IPS-20b (cell line): ENCODE measurements around the gene SHROOM4.

ENCODE experiments used
- H3K27ac ChIP-seq: one replicate; pipeline ENCODE4 v1.5.1; 2013; ENCODE audit warnings: low read length
- H3K27me3 ChIP-seq: 2 replicates; pipeline ENCODE4 v1.6.1; 2013; ENCODE audit warnings: mild to moderate bottlenecking, low read length, inconsistent platforms; ENCODE audit not compliant: insufficient read depth
- H3K36me3 ChIP-seq: 2 replicates; pipeline ENCODE4 v1.6.1; 2013; ENCODE audit warnings: low read depth, mild to moderate bottlenecking, inconsistent platforms, low read length, moderate library complexity; ENCODE audit not compliant: insufficient read depth
- H3K4me1 ChIP-seq: 2 replicates; pipeline ENCODE4 v1.6.1; 2013; ENCODE audit warnings: mild to moderate bottlenecking, control low read depth, inconsistent platforms, low read length, moderate library complexity; ENCODE audit not compliant: insufficient read depth
- H3K4me3 ChIP-seq: 2 replicates; pipeline ENCODE4 v1.5.1; 2013; ENCODE audit warnings: mild to moderate bottlenecking, low read length, inconsistent platforms
- H3K9ac ChIP-seq: 2 replicates; pipeline ENCODE4 v1.6.1; 2013; ENCODE audit warnings: low read depth, mild to moderate bottlenecking, inconsistent platforms, low read length, moderate library complexity
- H3K9me3 ChIP-seq: 2 replicates; pipeline ENCODE4 v1.6.1; 2013; ENCODE audit warnings: mild to moderate bottlenecking, low read depth, low read length, inconsistent platforms; ENCODE audit not compliant: insufficient read depth

SHROOM4 gene

GRCh38 chrX:50815120-50815519 is 1.1 kb upstream of the SHROOM4 start:
- Histone ChIP-seq H3K27ac (no peak overlapping the region), H3K4me3 (no peak overlapping the region)

GRCh38 chrX:50814701-50815100 is 707 bp upstream of the SHROOM4 start:
- H3K9me3 ChIP-seq = no peaks in the 10 kb centered on the region
- no peak overlapping the region for H3K27ac ChIP-seq
- peaks cover 4% of the 10 kb centered on the region; the same call in 1 of the 2 replicates for H3K4me1 ChIP-seq
- H3K27me3 ChIP-seq = no peaks in the 10 kb centered on the region; the same call in 1 of the 2 replicates
- no peaks in the 10 kb centered on the region for H3K36me3 ChIP-seq
- H3K4me3 ChIP-seq = peak overlapping the region; percentile 76
- peak overlapping the region; percentile 58; the same call in 1 of the 2 replicates for H3K9ac ChIP-seq

More at GRCh38 chrX:50815120-50815519, 1.1 kb upstream of the SHROOM4 start:
- H3K27me3 ChIP-seq = no peaks in the 10 kb centered on the region; the same call in 1 of the 2 replicates
- no peaks in the 10 kb centered on the region for H3K36me3 ChIP-seq
- H3K9ac ChIP-seq = no peak overlapping the region
- peaks cover 4% of the 10 kb centered on the region; the same call in 1 of the 2 replicates for H3K4me1 ChIP-seq
- H3K9me3 ChIP-seq = no peaks in the 10 kb centered on the region

- no peaks in the 10 kb centered on the region for H3K9me3 ChIP-seq
- peak overlapping the region; percentile 53; the same call in 1 of the 2 replicates for H3K9ac ChIP-seq
- H3K27me3 ChIP-seq = no peaks in the 10 kb centered on the region; the same call in 1 of the 2 replicates
- H3K4me3 ChIP-seq = peak overlapping the region; percentile 76
- H3K36me3 ChIP-seq = no peaks in the 10 kb centered on the region
- H3K4me1 ChIP-seq = peaks cover 4% of the 10 kb centered on the region; the same call in 1 of the 2 replicates
- no peak overlapping the region for H3K27ac ChIP-seq
Measured at GRCh38 chrX:50812995-50813842, 775 bp downstream of the SHROOM4 start.

DNA sequence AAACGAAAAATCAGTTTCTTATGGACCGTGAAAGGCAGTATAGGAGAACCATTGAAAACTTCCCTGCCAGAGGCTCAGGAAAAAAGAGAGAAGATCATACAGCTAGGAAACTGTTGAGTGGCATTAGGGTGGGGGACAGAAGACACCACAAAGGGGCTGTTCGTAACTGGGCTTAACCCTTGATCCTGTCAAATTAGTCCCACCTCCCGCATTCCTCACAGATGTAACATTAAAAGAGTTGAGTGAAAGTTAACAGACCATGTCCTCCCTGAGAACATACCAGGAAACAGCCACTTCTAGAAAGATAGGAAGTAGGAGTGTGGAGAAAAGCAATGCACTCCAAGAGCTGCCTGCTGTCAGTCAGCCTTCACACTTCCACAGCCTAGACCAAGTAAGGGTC is 8.7 kb downstream of the SHROOM4 start:
- no peaks in the 10 kb centered on the region for H3K9me3 ChIP-seq
- no peak overlapping the region for H3K9ac ChIP-seq
- no peaks in the 10 kb centered on the region; the same call in 1 of the 2 replicates for H3K4me1 ChIP-seq
- no peak overlapping the region for H3K27ac ChIP-seq
- no peaks in the 10 kb centered on the region for H3K36me3 ChIP-seq
- no peaks in the 10 kb centered on the region for H3K27me3 ChIP-seq
- H3K4me3 ChIP-seq = no peak overlapping the region

DNA sequence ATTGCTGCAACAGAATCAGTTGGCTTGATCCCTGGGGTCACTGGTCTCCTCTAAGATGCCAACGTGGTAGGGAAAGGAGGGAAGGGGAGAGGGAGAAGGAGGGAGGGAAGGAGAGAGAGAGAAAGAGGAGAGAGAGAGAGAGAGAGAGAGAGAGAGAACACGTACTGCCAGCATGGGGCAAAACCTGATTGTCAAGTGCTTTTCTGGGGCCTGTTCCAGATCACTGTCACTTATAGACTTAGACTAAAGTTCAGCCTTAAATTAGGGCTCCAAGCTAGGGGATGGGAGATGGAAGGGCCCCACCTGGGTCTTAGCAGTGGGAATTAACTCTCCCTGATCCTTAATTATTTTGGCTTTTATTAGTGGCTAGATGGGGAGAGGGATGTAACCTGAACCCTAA is 12.9 kb downstream of the SHROOM4 start:
- Histone ChIP-seq H3K9me3 (no peaks in the 10 kb centered on the region), H3K27ac (no peak overlapping the region), H3K4me1 (no peaks in the 10 kb centered on the region; the same call in 1 of the 2 replicates), H3K27me3 (no peaks in the 10 kb centered on the region), H3K36me3 (no peaks in the 10 kb centered on the region), H3K9ac (no peak overlapping the region), H3K4me3 (no peak overlapping the region)

- Histone ChIP-seq H3K4me3 (no peak overlapping the region), H3K27me3 (no peaks in the 10 kb centered on the region), H3K27ac (no peak overlapping the region), H3K9me3 (no peaks in the 10 kb centered on the region), H3K9ac (no peak overlapping the region), H3K36me3 (no peaks in the 10 kb centered on the region), H3K4me1 (no peaks in the 10 kb centered on the region; the same call in 1 of the 2 replicates)
Measured at GRCh38 chrX:50799531-50799961, 14.4 kb downstream of the SHROOM4 start.

DNA sequence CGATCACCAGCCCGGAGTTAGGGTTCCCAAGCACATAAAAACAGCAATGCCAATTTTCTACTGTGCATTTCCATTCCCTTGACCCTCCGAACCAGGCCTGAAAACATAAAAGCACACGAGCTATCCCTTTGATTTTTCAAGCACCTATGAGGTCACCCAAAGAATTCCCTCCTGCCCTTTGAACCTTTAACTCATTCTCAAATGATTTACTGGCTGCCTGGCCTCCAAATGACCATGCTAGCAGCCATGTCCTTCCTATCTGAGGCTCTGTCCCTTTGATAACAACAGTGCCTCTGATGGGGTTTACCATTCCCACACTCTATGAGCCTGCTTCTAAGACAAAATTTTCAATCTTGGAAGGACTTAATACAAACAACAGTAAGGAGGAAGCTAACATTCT is 15.2 kb downstream of the SHROOM4 start:
- Histone ChIP-seq H3K27me3 (no peaks in the 10 kb centered on the region), H3K4me3 (no peak overlapping the region), H3K9me3 (no peaks in the 10 kb centered on the region), H3K27ac (no peak overlapping the region), H3K9ac (no peak overlapping the region), H3K4me1 (no peaks in the 10 kb centered on the region; the same call in 1 of the 2 replicates), H3K36me3 (no peaks in the 10 kb centered on the region)

GRCh38 chrX:50787099-50787498 is 26.9 kb downstream of the SHROOM4 start:
- Histone ChIP-seq H3K36me3 (no peaks in the 10 kb centered on the region), H3K9me3 (no peaks in the 10 kb centered on the region)

DNA sequence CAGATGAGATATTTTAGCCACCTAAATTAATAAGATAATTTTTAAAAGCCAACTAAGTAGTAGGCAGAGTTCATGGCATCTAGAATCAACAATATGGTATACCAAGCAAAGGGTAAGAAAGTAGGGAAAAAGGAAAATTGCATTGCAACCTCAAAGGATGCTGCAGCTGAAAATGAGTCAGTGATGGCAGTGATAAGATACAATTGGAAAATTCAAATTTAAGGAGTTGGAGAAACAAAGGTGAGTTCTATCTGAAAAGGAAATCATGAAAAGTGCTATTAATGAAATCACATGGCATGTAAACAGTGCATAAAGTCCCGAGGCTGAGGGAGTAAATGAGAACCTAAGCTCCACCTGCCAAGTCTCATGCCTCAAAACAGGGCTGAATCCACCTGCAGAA is 33.9 kb downstream of the SHROOM4 start:
- no peaks in the 10 kb centered on the region for H3K27me3 ChIP-seq

More at GRCh38 chrX:50787099-50787498, 26.9 kb downstream of the SHROOM4 start:
- H3K4me1 ChIP-seq = no peaks in the 10 kb centered on the region
- no peak overlapping the region for H3K27ac ChIP-seq
- no peak overlapping the region for H3K9ac ChIP-seq
- H3K4me3 ChIP-seq = no peak overlapping the region
- H3K27me3 ChIP-seq = no peaks in the 10 kb centered on the region

GRCh38 chrX:50779694-50780093 is 34.3 kb downstream of the SHROOM4 start:
- Histone ChIP-seq H3K9me3 (no peaks in the 10 kb centered on the region), H3K4me3 (no peak overlapping the region), H3K27ac (no peak overlapping the region), H3K36me3 (no peaks in the 10 kb centered on the region), H3K9ac (no peak overlapping the region), H3K27me3 (no peaks in the 10 kb centered on the region), H3K4me1 (no peaks in the 10 kb centered on the region; the same call in 1 of the 2 replicates)

More for the DNA sequence above, 33.9 kb downstream of the SHROOM4 start:
- Histone ChIP-seq H3K4me1 (no peaks in the 10 kb centered on the region; the same call in 1 of the 2 replicates), H3K4me3 (no peak overlapping the region), H3K36me3 (no peaks in the 10 kb centered on the region), H3K27ac (no peak overlapping the region), H3K9me3 (no peaks in the 10 kb centered on the region), H3K9ac (no peak overlapping the region)

DNA sequence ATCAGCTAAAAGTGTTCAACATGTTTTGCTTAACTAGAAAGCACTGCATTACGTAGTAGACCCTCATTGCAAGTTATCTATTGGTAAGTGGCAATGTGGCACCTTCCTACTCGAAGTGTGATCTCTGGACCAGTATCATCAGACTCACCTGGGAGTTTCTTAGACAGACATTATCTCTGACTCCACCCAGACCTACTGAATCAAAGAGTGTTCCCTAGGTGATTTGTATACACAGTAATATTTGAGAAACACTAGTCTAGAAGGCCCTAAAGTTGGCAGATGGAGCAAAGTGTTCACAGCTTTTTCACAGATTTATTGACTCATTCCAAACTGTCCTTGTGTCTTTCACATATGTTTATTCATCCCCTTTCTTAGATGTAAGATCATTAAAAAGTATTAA is 35.7 kb downstream of the SHROOM4 start:
- Histone ChIP-seq H3K27me3 (no peaks in the 10 kb centered on the region), H3K27ac (no peak overlapping the region), H3K4me1 (no peaks in the 10 kb centered on the region; the same call in 1 of the 2 replicates), H3K9ac (no peak overlapping the region), H3K4me3 (no peak overlapping the region), H3K36me3 (no peaks in the 10 kb centered on the region), H3K9me3 (no peaks in the 10 kb centered on the region)

GRCh38 chrX:50776248-50776647 is 37.7 kb downstream of the SHROOM4 start:
- no peaks in the 10 kb centered on the region; the same call in 1 of the 2 replicates for H3K4me1 ChIP-seq
- no peaks in the 10 kb centered on the region for H3K9me3 ChIP-seq
- no peak overlapping the region for H3K27ac ChIP-seq
- H3K9ac ChIP-seq = no peak overlapping the region
- no peaks in the 10 kb centered on the region for H3K27me3 ChIP-seq
- H3K36me3 ChIP-seq = no peaks in the 10 kb centered on the region
- no peak overlapping the region for H3K4me3 ChIP-seq
